H9 (cell line): ENCODE measurements around the gene MGAT4C. TPM values are rescaled to one million over a fixed set of nuclear protein-coding genes. Genes with fewer than 3 reads are reported as not detected.

Source experiments
- DNase-seq: peaks from one replicate; pipeline ENCODE4 v3.0.0-alpha.2; 2017
- H2AFZ ChIP-seq: one replicate; pipeline ENCODE4 v1.6.1; 2013; ENCODE audit warnings: mild to moderate bottlenecking, low read length, control low read depth, moderate library complexity
- H2AK5ac ChIP-seq: 2 replicates; pipeline ENCODE4 v1.6.1; 2013; ENCODE audit warnings: low read length, control low read depth, mixed read lengths; ENCODE audit not compliant: insufficient read length
- H2BK120ac ChIP-seq: one replicate; pipeline ENCODE4 v1.6.1; 2013; ENCODE audit warnings: low read depth, mild to moderate bottlenecking, low read length, control low read depth, inconsistent platforms; ENCODE audit not compliant: poor library complexity, severe bottlenecking
- H2BK12ac ChIP-seq: 2 replicates; pipeline ENCODE4 v1.6.1; 2013; ENCODE audit warnings: low read length, control low read depth, mixed read lengths, low read depth; ENCODE audit not compliant: insufficient read length
- H2BK15ac ChIP-seq: 2 replicates; pipeline ENCODE4 v1.6.1; 2013; ENCODE audit warnings: low read depth, low read length, control low read depth
- H2BK20ac ChIP-seq: one replicate; pipeline ENCODE4 v1.6.1; 2013; ENCODE audit warnings: low read depth, mild to moderate bottlenecking, low read length, control low read depth, inconsistent platforms; ENCODE audit not compliant: poor library complexity, severe bottlenecking
- H2BK5ac ChIP-seq: 2 replicates; pipeline ENCODE4 v1.6.1; 2013; ENCODE audit warnings: low read length, control low read depth, mixed read lengths; ENCODE audit not compliant: insufficient read length
- H3K14ac ChIP-seq: 2 replicates; pipeline ENCODE4 v1.6.1; 2013; ENCODE audit warnings: low read length, control low read depth; ENCODE audit not compliant: insufficient read depth
- H3K18ac ChIP-seq: 2 replicates; pipeline ENCODE4 v1.6.1; 2013; ENCODE audit warnings: low read depth, mild to moderate bottlenecking, mixed read lengths, low read length, control low read depth; ENCODE audit not compliant: insufficient read length
- H3K23ac ChIP-seq: 2 replicates; pipeline ENCODE4 v1.6.1; 2013; ENCODE audit warnings: low read length, control low read depth, mixed read lengths, low read depth; ENCODE audit not compliant: insufficient read length
- H3K23me2 ChIP-seq: 2 replicates; pipeline ENCODE4 v1.6.1; 2013; ENCODE audit warnings: low read depth, mild to moderate bottlenecking, mixed read lengths, low read length, control low read depth; ENCODE audit not compliant: insufficient read length, poor library complexity, severe bottlenecking
- H3K27ac ChIP-seq: 2 replicates; pipeline ENCODE4 v1.5.1; 2013; ENCODE audit warnings: low read length, control low read depth, mixed read lengths, low read depth; ENCODE audit not compliant: insufficient read length
- H3K27me3 ChIP-seq: 2 replicates; pipeline ENCODE4 v1.6.1; 2013; ENCODE audit warnings: low read length, control low read depth, inconsistent platforms; ENCODE audit not compliant: insufficient read depth
- H3K4ac ChIP-seq: 2 replicates; pipeline ENCODE4 v1.6.1; 2013; ENCODE audit warnings: low read depth, mild to moderate bottlenecking, control low read depth, inconsistent platforms, low read length, moderate library complexity
- H3K4me1 ChIP-seq: 2 replicates; pipeline ENCODE4 v1.6.1; 2013; ENCODE audit warnings: low read length, control low read depth, inconsistent platforms; ENCODE audit not compliant: insufficient read depth
- H3K4me2 ChIP-seq: 2 replicates; pipeline ENCODE4 v1.6.1; 2013; ENCODE audit warnings: low read length, control low read depth, mixed read lengths; ENCODE audit not compliant: insufficient read length, insufficient read depth
- H3K56ac ChIP-seq: 2 replicates; pipeline ENCODE4 v1.6.1; 2013; ENCODE audit warnings: low read depth, mild to moderate bottlenecking, mixed read lengths, low read length, control low read depth; ENCODE audit not compliant: insufficient read length
- H3K79me1 ChIP-seq: 2 replicates; pipeline ENCODE4 v1.6.1; 2013; ENCODE audit warnings: low read depth, mild to moderate bottlenecking, moderate library complexity, low read length, control low read depth, inconsistent platforms; ENCODE audit not compliant: insufficient read depth, poor library complexity, severe bottlenecking
- H3K79me2 ChIP-seq: 2 replicates; pipeline ENCODE4 v1.6.1; 2013; ENCODE audit warnings: low read length, control low read depth, inconsistent platforms; ENCODE audit not compliant: insufficient read depth
- H3K9ac ChIP-seq: 2 replicates; pipeline ENCODE4 v1.6.1; 2013; ENCODE audit warnings: low read length, control low read depth, mixed read lengths; ENCODE audit not compliant: insufficient read length; ENCODE audit errors: extremely low read depth
- H3K9me3 ChIP-seq: one replicate; pipeline ENCODE4 v1.6.1; 2013; ENCODE audit warnings: low read depth, low read length, inconsistent platforms; ENCODE audit not compliant: control insufficient read depth
- H3T11ph ChIP-seq: one replicate; pipeline ENCODE4 v1.6.1; 2013; ENCODE audit warnings: mild to moderate bottlenecking, low read length, control low read depth, inconsistent platforms
- H4K20me1 ChIP-seq: one replicate; pipeline ENCODE4 v1.6.1; 2013; ENCODE audit not compliant: control insufficient read depth, insufficient read length, insufficient read depth
- H4K5ac ChIP-seq: 2 replicates; pipeline ENCODE4 v1.6.1; 2013; ENCODE audit warnings: low read depth, mild to moderate bottlenecking, mixed read lengths, low read length, control low read depth; ENCODE audit not compliant: insufficient read length
- H4K8ac ChIP-seq: replicated peaks from 2 replicates; pipeline ENCODE4 v1.6.1; 2013; ENCODE audit warnings: low read length, control low read depth, mixed read lengths, low read depth; ENCODE audit not compliant: insufficient read length
- H4K91ac ChIP-seq: 2 replicates; pipeline ENCODE4 v1.6.1; 2013; ENCODE audit warnings: low read depth, mild to moderate bottlenecking, moderate library complexity, mixed read lengths, low read length, control low read depth; ENCODE audit not compliant: insufficient read length
- H3K27ac Mint-ChIP-seq, 3 experiments: 2 replicates in 2 of 3; 3 replicates in 1 of 3; pipeline ENCODE4 v1.8.0; 2020 to 2021; ENCODE audit warnings: mixed read lengths in 3 of 3, mild to moderate bottlenecking in 1 of 3, moderate library complexity in 1 of 3
- H3K27me3 Mint-ChIP-seq: 2 replicates; pipeline ENCODE4 v1.8.0; 2021; ENCODE audit warnings: low read depth, mild to moderate bottlenecking, moderate library complexity, mixed read lengths
- H3K36me3 Mint-ChIP-seq, 3 experiments: 2 replicates in 2 of 3; 3 replicates in 1 of 3; pipeline ENCODE4 v1.8.0; 2020 to 2021; ENCODE audit warnings: low read depth in 3 of 3, mixed read lengths in 3 of 3; ENCODE audit not compliant: insufficient read depth in 1 of 3
- H3K4me1 Mint-ChIP-seq, 2 experiments: 2 replicates each; pipeline ENCODE4 v1.8.0; 2020; ENCODE audit warnings: mixed read lengths in 2 of 2
- H3K4me3 Mint-ChIP-seq, 2 experiments: 2 replicates in 1 of 2; 3 replicates in 1 of 2; pipeline ENCODE4 v1.8.0; 2020 to 2021; ENCODE audit warnings: mild to moderate bottlenecking in 2 of 2, mixed read lengths in 2 of 2, moderate library complexity in 1 of 2
- H3K9me3 Mint-ChIP-seq, 2 experiments: 2 replicates in 1 of 2; 3 replicates in 1 of 2; pipeline ENCODE4 v1.8.0; 2020; ENCODE audit warnings: mild to moderate bottlenecking in 2 of 2, mixed read lengths in 2 of 2, moderate library complexity in 1 of 2
- CTCF ChIP-seq: fragments of 200-600 bp; sonication (generic); conservative IDR thresholded peaks from 3 replicates; pipeline ENCODE4 v1.8.0; 2021; ENCODE audit warnings: antibody characterized with exemption, mild to moderate bottlenecking
- WGBS: extraction: QIAGEN DNeasy Blood & Tissue Kit; methylation state at CpG from one replicate; pipeline ENCODE4 v1.1.7; 2013; ENCODE audit warnings: missing lambda C conversion rate, low lambda C conversion rate, mixed read lengths; ENCODE audit not compliant: insufficient read length; ENCODE audit errors: extremely low coverage; 5-methylcytosine and 5-hydroxymethylcytosine counted together
- total RNA-seq: library from RNA; stranded (reverse); gene quantifications from 2 replicates; pipeline ENCODE4 v1.2.1, GENCODE V29; 2021

Gene MGAT4C
- total RNA-seq, 1 experiment from 2014 or later = 1.3 TPM

DNA sequence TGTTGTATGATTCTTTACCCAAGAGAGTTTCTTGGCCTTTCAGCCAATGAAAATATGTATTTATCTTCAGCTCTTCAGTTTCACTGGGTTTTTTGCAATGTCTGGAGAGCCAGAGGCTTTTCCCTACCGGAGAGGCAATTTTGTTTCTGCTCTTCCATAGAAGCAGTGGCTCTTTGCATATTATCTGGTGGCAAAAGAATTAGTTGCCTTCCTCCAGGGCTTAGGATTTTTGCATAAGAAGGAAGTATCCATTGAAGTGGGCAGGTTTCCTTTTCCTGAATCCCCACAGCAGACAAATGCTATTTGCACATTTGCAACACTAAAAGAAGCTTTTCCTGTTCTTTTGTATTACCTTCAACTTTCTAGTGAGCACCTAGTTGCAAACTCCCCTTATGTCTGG is 306.9 kb downstream of the MGAT4C start:
- no peak overlapping the region for H3K4ac ChIP-seq
- Mint-ChIP-seq H3K9me3 (peaks cover 8 to 14% of the 10 kb centered on the region in 2 experiments; a peak in 4 of 5 replicates), H3K27me3 (no peaks in the 10 kb centered on the region), H3K4me1 (peaks cover 68 to 69% of the 10 kb centered on the region in 2 experiments), H3K4me3 (peak overlapping the region; percentile 3 to 38; a peak in 4 of 5 replicates), H3K36me3 (peaks cover 15 to 19% (median 16%) of the 10 kb centered on the region in 3 experiments), H3K27ac (peak overlapping the region; percentile 93 to 99 (median 97); a peak in 6 of 7 replicates)
- H3K4me1 ChIP-seq = peaks cover 7% of the 10 kb centered on the region; the same call in 1 of the 2 replicates
- no peaks in the 10 kb centered on the region for H3K79me1 ChIP-seq
- H3K79me2 ChIP-seq = no peaks in the 10 kb centered on the region
- no peak overlapping the region for H3K9ac ChIP-seq
- no peak overlapping the region for H2BK12ac ChIP-seq
- H2BK15ac ChIP-seq = no peak overlapping the region
- no peak overlapping the region for H4K5ac ChIP-seq
- no peak overlapping the region for H2AK5ac ChIP-seq
- no peak overlapping the region for H3K23ac ChIP-seq
- no peak for TF ChIP-seq CTCF
- no peak overlapping the region for H2BK5ac ChIP-seq
- H4K20me1 ChIP-seq = no peaks in the 10 kb centered on the region
- peak overlapping the region; percentile 94 for H3K27ac ChIP-seq
- no peak overlapping the region for H3K56ac ChIP-seq
- no peak overlapping the region for H3K18ac ChIP-seq
- H2BK20ac ChIP-seq = no peak overlapping the region
- DNase-seq = peak; percentile 59
- no CpG with 5 or more reads among the region's 1 CpG for WGBS
- no peak overlapping the region for H2BK120ac ChIP-seq
- no peak overlapping the region for H3K14ac ChIP-seq
- H3K23me2 ChIP-seq = no peaks in the 10 kb centered on the region
- H3K4me2 ChIP-seq = peak overlapping the region; percentile 30
- no peak overlapping the region for H3T11ph ChIP-seq
- H4K8ac ChIP-seq = no peak overlapping the region
- no peaks in the 10 kb centered on the region for H3K27me3 ChIP-seq
- no peaks in the 10 kb centered on the region for H3K9me3 ChIP-seq
- no peak overlapping the region for H2AFZ ChIP-seq
- H4K91ac ChIP-seq = no peak overlapping the region
